ENCODE results near the gene TESMIN. TPM values are rescaled to one million over a fixed set of nuclear protein-coding genes. Genes with fewer than 3 reads are reported as not detected.

The TESMIN gene
- total RNA-seq, 1 donor from 2014 or later = 8.1 TPM

GRCh38 chr11:68666849-68667248 is 84.5 kb downstream of the TESMIN start:
- Mint-ChIP-seq H3K27ac (peak overlapping the region; percentile 46), H3K4me1 (peaks cover 2% of the 10 kb centered on the region), H3K36me3 (peaks cover 2% of the 10 kb centered on the region), H3K9me3 (no peaks in the 10 kb centered on the region), H3K4me3 (no peak overlapping the region), H3K27me3 (ENCODE audit: insufficient read depth, low read depth) (peaks cover 5% of the 10 kb centered on the region)
- peak; percentile 23 for DNase-seq (ENCODE audit: low spot score)
- no peak overlapping the region for H3K9ac ChIP-seq
- no peaks in the 10 kb centered on the region for H4K20me1 ChIP-seq (ENCODE audit: low read depth)
- TF ChIP-seq CTCF (IDR thresholded peaks at IDR 0.05) (no peak), EZH2 (IDR thresholded peaks at IDR 0.05) (no peak), EZH2phosphoT487 (IDR thresholded peaks at IDR 0.05) (no peak)
- H3K27me3 ChIP-seq = no peaks in the 10 kb centered on the region
- no peaks in the 10 kb centered on the region for H3K36me3 ChIP-seq
- H3K9me3 ChIP-seq (ENCODE audit: low read depth) = no peaks in the 10 kb centered on the region
- H2AFZ ChIP-seq (replicated peaks) = no peak overlapping the region
- H3K79me2 ChIP-seq (ENCODE audit: low read depth) = no peaks in the 10 kb centered on the region
- H3K4me3 ChIP-seq = no peak overlapping the region
- no peak overlapping the region for H3K4me2 ChIP-seq
- H3F3A ChIP-seq (ENCODE audit: low read depth) = no peaks in the 10 kb centered on the region
- H3K4me1 ChIP-seq = no peaks in the 10 kb centered on the region
- H3K27ac ChIP-seq = no peak overlapping the region

GRCh38 chr11:68665436-68665835 is 85.9 kb downstream of the TESMIN start:
- H2AFZ ChIP-seq (replicated peaks) = no peak overlapping the region
- no peak overlapping the region for H3K4me3 Mint-ChIP-seq
- no peak overlapping the region for H3K27ac Mint-ChIP-seq
- no peaks in the 10 kb centered on the region for H3K4me1 ChIP-seq
- no peaks in the 10 kb centered on the region for H3K79me2 ChIP-seq (ENCODE audit: low read depth)
- H3K9me3 Mint-ChIP-seq = no peaks in the 10 kb centered on the region
- no peak overlapping the region for H3K9ac ChIP-seq
- H3K9me3 ChIP-seq (ENCODE audit: low read depth) = no peaks in the 10 kb centered on the region
- H3K27me3 Mint-ChIP-seq (ENCODE audit: insufficient read depth, low read depth) = peaks cover 6% of the 10 kb centered on the region
- H3K36me3 ChIP-seq = no peaks in the 10 kb centered on the region
- H3K4me3 ChIP-seq = no peak overlapping the region
- DNase-seq (ENCODE audit: low spot score) = no peak
- H3K36me3 Mint-ChIP-seq = no peaks in the 10 kb centered on the region
- H3K27me3 ChIP-seq = no peaks in the 10 kb centered on the region
- no peaks in the 10 kb centered on the region for H3F3A ChIP-seq (ENCODE audit: low read depth)
- no peak overlapping the region for H3K27ac ChIP-seq
- H3K4me1 Mint-ChIP-seq = peaks cover 2% of the 10 kb centered on the region
- no peak for TF ChIP-seq CTCF (IDR thresholded peaks at IDR 0.05)
- TF ChIP-seq EZH2phosphoT487 (IDR thresholded peaks at IDR 0.05) = no peak
- TF ChIP-seq EZH2 (IDR thresholded peaks at IDR 0.05) = no peak
- H4K20me1 ChIP-seq (ENCODE audit: low read depth) = no peaks in the 10 kb centered on the region
- no peak overlapping the region for H3K4me2 ChIP-seq

DNA sequence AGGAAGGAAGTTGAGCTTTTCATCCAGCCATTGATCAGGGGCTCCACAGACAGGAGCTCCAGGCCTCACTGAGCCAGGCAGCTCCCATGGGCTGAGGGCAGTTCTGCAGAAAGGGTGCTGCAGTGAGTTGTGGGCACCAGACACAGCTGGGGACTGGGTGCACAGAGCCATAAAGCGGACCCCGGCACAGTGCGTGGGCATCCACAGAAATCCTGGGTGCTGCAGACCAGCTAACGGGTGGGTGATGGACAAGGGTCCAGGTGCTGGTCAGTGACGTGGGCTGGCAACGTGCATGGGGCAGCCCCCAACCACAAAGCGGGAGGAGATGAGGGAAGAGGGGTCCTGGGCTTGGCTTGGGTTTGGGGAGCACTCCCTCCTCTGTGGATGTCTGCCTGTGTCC is 86.4 kb downstream of the TESMIN start:
- Histone ChIP-seq H3K4me1 (no peaks in the 10 kb centered on the region), H3K9me3 (ENCODE audit: low read depth) (no peaks in the 10 kb centered on the region), H2AFZ (replicated peaks) (no peak overlapping the region), H3K4me2 (no peak overlapping the region), H3K79me2 (ENCODE audit: low read depth) (no peaks in the 10 kb centered on the region), H3K27ac (no peak overlapping the region), H3F3A (ENCODE audit: low read depth) (no peaks in the 10 kb centered on the region), H3K27me3 (no peaks in the 10 kb centered on the region), H3K4me3 (no peak overlapping the region), H3K36me3 (no peaks in the 10 kb centered on the region), H3K9ac (no peak overlapping the region), H4K20me1 (ENCODE audit: low read depth) (no peaks in the 10 kb centered on the region)
- Mint-ChIP-seq H3K27me3 (ENCODE audit: insufficient read depth, low read depth) (peaks cover 7% of the 10 kb centered on the region), H3K27ac (no peak overlapping the region), H3K4me1 (peaks cover 2% of the 10 kb centered on the region), H3K36me3 (no peaks in the 10 kb centered on the region), H3K4me3 (no peak overlapping the region), H3K9me3 (no peaks in the 10 kb centered on the region)
- TF ChIP-seq EZH2 (IDR thresholded peaks at IDR 0.05) (no peak), EZH2phosphoT487 (IDR thresholded peaks at IDR 0.05) (no peak), CTCF (IDR thresholded peaks at IDR 0.05) (no peak)
- no peak for DNase-seq (ENCODE audit: low spot score)
